HL-60 (cell line): ENCODE data around the gene TUNAR.

Source experiments
- DNase-seq, 2 experiments: peaks; one replicate each; pipeline ENCODE4 v3.0.0-alpha.2; 2010 to 2020; ENCODE audit warnings: low read depth in 1 of 2, low spot score in 1 of 2
- H3K27ac ChIP-seq: fragments of 250-450 bp; sonication (Bioruptor Pico); replicated peaks from 2 replicates; pipeline ENCODE4 v1.5.1; 2020; ENCODE audit warnings: mild to moderate bottlenecking, moderate library complexity
- H3K27me3 ChIP-seq: fragments of 250-450 bp; sonication (Bioruptor Pico); 2 replicates; pipeline ENCODE4 v1.5.1; 2021; ENCODE audit warnings: mild to moderate bottlenecking, moderate library complexity; ENCODE audit not compliant: insufficient read depth, poor library complexity, severe bottlenecking
- H3K4me3 ChIP-seq: replicated peaks from 2 replicates; pipeline ENCODE4 v1.5.1; 2011; ENCODE audit warnings: mild to moderate bottlenecking, control low read depth, low read length; ENCODE audit not compliant: insufficient read depth
- CTCF ChIP-seq: IDR thresholded peaks from one replicate; pipeline ENCODE4 v1.5.1; 2011; ENCODE audit warnings: low read length, control low read depth, inconsistent platforms; ENCODE audit not compliant: insufficient read depth
- GABPA ChIP-seq: IDR thresholded peaks from 2 replicates; pipeline ENCODE4 v1.6.1; 2012; ENCODE audit warnings: low read depth
- POLR2AphosphoS5 ChIP-seq: IDR thresholded peaks from 2 replicates; pipeline ENCODE4 v1.6.1; 2012; ENCODE audit warnings: low read depth
- REST ChIP-seq: IDR thresholded peaks from 2 replicates; pipeline ENCODE4 v1.6.1; 2012; ENCODE audit warnings: low read depth; ENCODE audit not compliant: insufficient replicate concordance
- SPI1 ChIP-seq: IDR thresholded peaks from 2 replicates; pipeline ENCODE4 v1.6.1; 2012; ENCODE audit warnings: low read depth, mild to moderate bottlenecking, borderline replicate concordance

Gene TUNAR

GRCh38 chr14:95889236-95889979 lies 12.8 kb downstream of the TUNAR start:
- Histone ChIP-seq H3K27me3 (peaks cover 2% of the 10 kb centered on the region), H3K4me3 (no peak overlapping the region), H3K27ac (no peak overlapping the region)
- TF ChIP-seq GABPA, result no peak
- TF ChIP-seq REST, result no peak
- no peak for DNase-seq

GRCh38 chr14:95891742-95892141 lies 15.1 kb downstream of the TUNAR start:
- Histone ChIP-seq H3K4me3 (no peak overlapping the region), H3K27me3 (peaks cover 2% of the 10 kb centered on the region), H3K27ac (no peak overlapping the region)
- TF ChIP-seq SPI1, result no peak
- no peak for TF ChIP-seq POLR2AphosphoS5
- no peak for TF ChIP-seq GABPA
- no peak for TF ChIP-seq REST
- no peak for TF ChIP-seq CTCF
- DNase-seq, result no peak

GRCh38 chr14:95892142-95892541 lies 15.5 kb downstream of the TUNAR start:
- Histone ChIP-seq H3K27me3 (peaks cover 2% of the 10 kb centered on the region), H3K4me3 (no peak overlapping the region), H3K27ac (no peak overlapping the region)
- DNase-seq, result no peak
- no peak for TF ChIP-seq CTCF
- no peak for TF ChIP-seq REST
- no peak for TF ChIP-seq GABPA
- no peak for TF ChIP-seq POLR2AphosphoS5
- no peak for TF ChIP-seq SPI1
